GM19025 (cell line): Measurements from ENCODE around the gene TNS3.
"Not testable (repeated sequence)": the region's sequence is repeated elsewhere in the genome, so short reads cannot be mapped to it uniquely, and the experiment has no call there.

Experiments
- ATAC-seq: cut with Tn5 transposase; IDR thresholded peaks from one replicate; pipeline ENCODE4 v1.9.1; 2021; ENCODE audit warnings: mild to moderate bottlenecking, low read depth, moderate library complexity; ENCODE audit not compliant: unreplicated experiment

Gene TNS3

GRCh38 chr7:47456210-47456955 is 125.5 kb downstream of the TNS3 start:
- ATAC-seq = no peak

DNA sequence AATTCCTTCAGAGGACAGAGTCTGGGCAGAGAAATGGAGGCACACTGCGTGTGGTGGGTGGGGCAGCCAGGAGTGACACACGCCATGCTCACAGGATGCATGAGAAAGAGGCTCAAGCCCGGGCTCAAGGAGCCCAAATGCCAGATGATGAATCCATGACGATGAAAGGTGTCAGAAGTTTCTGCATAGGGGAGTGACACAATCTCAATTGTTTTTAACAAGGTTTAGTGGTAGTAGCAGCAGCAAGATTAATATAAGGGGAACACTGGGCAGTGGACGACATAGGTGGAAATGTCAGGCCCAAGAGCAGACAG is 126.1 kb downstream of the TNS3 start:
- no peak for ATAC-seq

GRCh38 chr7:47454974-47455871 is 126.7 kb downstream of the TNS3 start:
- no peak for ATAC-seq

- no peak for ATAC-seq
Measured at GRCh38 chr7:47454069-47454973, 127.6 kb downstream of the TNS3 start.

DNA sequence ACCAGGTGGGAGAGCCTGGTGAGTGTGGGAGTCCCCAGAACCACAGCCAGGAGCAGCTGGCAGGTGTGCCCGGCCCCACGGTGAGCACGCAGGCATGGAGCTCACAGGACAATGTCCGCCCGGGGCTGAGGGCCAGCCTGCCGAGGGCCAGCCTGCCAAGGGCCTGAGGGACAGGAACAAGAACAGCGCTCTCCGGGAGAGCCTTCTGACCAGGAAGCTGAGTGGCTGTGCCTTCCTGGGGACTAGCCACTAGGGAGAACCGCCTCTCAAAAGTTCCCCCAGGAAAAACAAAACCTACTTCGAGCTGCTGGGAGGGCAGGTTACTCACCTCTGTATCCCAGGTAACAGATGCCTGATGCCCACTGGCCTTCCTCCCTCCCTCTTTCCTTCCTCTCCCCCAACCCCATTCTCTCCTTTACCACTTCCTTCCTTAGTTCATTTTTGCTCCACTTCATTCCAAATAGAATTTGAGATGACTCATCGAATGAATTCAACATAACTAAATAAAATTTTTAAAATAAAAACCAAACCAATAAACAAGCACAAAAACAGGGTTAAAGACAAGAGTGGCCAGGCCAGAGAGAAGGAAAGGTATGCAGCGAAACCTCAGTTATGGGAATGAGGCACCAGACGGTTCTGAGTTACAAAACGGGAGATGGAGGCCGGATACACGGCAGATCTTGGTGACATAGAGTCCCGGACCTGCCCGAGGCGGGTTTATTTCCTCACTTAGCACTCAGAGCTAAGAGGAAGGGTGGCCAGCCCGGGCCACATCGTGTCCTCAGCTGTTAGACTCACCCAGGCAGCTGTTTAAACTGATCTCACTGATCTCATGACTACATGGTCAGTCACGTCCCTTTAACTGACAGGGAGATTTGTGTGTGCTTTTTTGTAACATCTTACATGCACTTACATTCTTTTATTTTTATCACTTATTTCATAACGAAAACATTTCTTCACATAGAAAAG is 128.5 kb downstream of the TNS3 start:
- no peak for ATAC-seq

DNA sequence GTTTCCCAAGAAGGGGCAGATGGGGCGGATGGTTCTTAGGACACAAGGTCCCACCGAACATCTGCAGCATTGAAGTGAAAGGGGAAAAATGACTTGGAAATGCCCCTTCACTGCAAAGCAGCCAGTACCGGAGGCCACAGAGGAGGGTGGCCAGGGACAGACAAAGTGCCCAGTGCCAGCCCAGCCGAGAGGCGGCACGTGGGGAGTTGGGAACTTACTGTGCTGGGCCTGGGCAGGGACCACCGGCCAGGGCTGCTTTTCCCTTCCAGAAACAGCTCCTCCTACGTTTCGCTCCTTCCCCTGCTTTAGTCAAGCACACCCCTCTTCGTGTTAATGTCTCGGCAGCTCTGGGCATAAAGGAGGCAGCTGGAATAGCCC is 129.2 kb downstream of the TNS3 start:
- ATAC-seq = no peak

DNA sequence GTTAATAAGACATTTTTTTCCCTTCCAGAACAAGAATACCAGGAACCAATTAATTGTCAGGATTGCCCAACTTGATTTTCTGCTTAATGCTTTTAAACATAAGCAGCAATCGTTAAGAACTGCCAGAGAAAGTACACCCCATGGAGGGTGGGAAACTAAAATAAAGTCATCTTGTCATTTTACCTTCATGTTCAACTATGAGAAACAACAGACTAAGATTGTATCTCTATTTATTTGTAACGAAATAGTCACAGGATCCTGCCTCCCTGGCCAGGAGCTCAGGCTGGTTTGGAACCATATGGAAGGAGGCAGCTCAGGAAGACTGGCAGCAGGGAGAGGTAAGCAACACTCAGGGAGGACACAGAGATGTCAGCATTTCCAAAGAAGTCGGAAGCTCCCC is 129.6 kb downstream of the TNS3 start:
- no peak for ATAC-seq

- ATAC-seq = no peak
Measured at GRCh38 chr7:47451851-47452205, 130.1 kb downstream of the TNS3 start.

DNA sequence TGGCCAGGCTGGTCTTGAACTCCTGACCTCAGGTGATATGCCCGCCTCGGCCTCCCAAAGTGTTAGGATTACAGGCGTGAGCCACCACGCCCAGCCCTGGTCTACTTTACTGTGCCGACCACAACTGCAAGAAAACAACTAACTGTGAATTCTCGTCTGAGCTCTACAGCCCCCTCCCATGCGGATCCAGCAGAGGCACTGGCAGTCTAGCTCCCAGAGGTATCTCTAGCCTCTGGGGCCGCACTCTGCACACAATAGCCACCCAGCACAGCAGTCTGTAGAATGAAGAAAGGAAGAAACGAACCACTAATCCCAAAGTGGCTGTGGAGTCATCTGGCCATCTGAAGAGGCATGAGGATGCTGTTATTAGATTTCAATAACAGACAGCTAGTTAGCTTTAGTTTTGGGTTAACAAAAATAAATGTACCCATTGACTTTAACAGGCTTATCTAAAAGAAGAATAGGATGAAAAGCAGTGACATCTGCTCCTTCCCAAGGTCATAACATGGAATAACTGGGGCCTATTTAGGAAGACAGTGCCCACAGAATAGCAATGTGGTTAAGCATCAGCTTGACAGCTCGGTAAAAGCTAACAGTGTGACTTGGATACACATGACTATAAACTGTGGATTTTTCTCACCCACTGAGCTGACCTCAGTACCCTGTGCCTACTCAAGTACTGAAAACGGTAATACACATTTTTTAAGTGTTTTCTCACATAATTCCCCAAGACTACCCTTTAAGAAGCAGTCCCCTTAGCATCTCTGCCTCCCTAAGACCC is 131.9 kb downstream of the TNS3 start:
- no peak for ATAC-seq

DNA sequence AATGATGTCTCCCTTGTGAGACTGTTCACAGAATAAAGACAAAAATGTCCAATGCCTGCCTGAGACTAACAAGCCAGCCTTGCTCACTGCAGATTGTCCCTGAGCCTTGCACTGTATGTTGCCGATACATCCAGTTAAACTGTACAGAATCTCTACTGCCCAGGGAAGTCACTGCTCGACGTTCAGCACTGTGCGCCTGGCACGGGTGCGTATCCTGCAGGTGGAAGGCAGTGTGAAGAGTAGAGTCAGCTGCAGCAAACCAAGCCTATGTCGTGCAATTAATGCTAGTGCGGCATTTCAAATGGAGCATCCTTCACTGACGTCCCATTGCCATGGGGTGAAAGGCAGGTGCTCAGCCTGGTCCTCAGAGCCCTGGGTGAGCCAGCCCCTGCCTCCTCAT is 132.9 kb downstream of the TNS3 start:
- ATAC-seq = no peak

DNA sequence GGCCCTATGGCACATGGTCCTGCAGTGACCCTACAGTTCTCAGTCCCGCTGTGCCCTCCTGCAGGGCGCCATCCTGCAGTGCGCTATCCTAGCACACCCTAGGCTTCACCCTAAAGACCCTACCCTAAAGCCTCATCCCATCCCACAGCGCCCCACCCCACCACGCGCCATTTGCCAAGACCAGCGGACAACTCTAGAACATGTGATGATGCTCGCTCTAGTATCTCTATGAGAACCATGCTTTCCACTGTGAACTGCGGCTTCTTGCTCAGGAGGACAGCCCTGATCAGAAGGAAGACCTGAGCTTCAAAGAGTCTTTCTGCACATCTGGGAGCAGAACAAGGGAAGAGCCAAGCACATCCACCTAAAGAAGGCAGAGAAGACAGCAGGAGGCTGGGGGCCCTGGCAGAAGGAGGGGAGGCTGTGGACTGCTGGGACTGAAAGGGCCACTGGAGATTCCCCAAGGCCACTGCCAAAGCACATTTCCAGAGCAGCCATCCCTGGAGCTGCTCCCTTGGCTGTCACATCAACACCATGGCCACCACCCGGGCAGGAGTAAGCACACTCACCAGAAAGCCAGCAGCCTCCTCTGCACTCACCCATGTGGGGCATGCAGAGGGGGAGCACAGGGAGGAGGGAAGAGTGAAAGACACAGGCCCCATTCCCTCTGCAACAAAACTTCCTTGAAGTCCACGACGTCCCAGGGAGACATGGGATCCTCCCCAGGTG is 134.1 kb downstream of the TNS3 start:
- no peak for ATAC-seq

DNA sequence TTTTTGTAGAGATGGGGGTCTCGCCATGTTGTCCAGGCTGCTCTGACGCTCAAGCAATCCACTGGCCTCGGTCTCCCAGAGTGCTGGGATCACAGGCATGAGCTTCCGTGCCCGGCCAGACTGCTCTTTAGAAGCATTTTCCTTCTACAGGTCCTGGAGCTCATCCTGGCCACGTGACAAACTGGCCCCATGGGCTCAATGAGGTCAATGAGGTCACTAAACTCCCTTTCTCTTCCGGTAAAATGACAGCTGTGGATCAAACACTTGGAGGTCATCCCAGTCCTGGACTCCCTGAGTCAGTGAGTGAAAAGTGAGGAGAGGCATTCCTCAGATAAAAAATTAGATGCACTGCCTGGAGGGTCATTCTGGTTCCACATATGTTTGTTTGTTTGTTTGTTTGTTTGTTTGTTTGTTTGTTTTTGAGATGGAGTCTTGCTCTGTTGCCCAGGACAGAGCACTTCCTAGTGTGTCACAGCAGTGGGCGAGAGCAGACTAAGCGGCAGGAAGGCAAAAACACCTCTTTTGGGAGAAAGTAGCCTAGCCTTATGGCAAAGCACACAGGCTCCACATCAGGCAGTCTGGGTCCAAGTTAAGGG is 134.9 kb downstream of the TNS3 start:
- no peak for ATAC-seq

- ATAC-seq = no peak
Measured at GRCh38 chr7:47444376-47445098, 137.4 kb downstream of the TNS3 start.

- ATAC-seq = no peak
Measured at GRCh38 chr7:47443049-47443448, 138.9 kb downstream of the TNS3 start.

DNA sequence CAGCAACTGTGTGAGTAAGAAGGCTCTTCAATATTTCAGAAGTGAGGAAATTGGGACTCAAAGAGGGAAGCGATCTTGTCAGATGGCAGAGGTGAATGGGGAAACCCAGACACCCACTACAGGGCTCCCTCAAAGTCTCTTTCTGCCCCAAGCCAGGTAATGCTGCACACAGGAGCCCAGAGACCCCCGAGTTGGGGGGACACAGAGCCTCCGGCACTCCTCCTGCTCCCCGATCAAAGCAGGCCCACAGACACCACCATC is 139.4 kb downstream of the TNS3 start:
- ATAC-seq = no peak

DNA sequence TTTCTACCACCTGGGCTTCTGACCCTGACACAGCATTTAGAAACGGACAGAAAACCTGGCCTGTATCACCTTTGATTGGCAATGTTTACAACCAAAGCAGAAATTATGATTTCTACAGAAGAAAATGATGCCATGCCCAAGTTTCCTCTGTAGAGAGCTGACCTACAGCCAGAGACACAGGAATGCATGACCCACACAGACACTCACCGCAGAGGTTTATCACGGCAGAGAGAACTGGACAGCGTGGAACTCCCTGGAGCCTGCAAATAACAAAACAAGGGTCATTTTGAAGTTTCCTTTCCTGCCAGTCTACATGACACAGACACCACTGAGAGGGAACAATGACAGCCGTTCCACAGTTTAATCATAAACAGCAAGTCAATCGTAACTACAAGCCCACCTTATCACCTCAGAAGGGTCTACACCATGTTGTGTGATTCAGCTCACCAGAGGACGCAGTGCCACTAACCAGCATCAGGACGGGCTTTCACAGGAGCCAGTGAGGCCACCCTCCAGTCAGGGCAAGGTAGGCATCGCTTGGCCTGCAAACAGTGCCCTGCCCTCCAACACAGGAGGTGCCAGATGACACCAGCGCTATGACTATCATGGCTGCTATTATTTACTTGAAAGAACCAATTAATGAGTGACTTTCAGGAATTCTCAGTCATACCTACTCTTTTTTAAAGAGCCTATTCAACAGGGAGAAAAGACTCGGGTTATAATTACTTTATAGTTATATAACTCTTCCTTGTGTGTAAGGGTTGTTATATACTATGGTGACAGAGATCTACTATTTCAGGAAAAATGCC is 139.9 kb downstream of the TNS3 start:
- no peak for ATAC-seq

GRCh38 chr7:47441048-47441447 is 140.9 kb downstream of the TNS3 start:
- ATAC-seq = not testable (repeated sequence)
